Activated T-helper 17 cell treated with anti-CD3 and anti-CD28 coated beads, Interleukin-2, amount 50 U/mL, for 72 hours (primary cell): ENCODE results near the gene DGAT2. TPM values are rescaled to one million over a fixed set of nuclear protein-coding genes. Genes with fewer than 3 reads are reported as not detected.

Source experiments
- ATAC-seq: fragments of 150-1000 bp; cut with Tn5 transposase; replicated peaks from 2 replicates; pipeline ENCODE4 v1.10.0; 2021; ENCODE audit warnings: mild to moderate bottlenecking, moderate library complexity
- H3K27ac Mint-ChIP-seq: one replicate; pipeline ENCODE4 v1.8.0; 2022; ENCODE audit warnings: mixed read lengths
- H3K27me3 Mint-ChIP-seq: one replicate; pipeline ENCODE4 v1.8.0; 2022; ENCODE audit warnings: mixed read lengths
- H3K36me3 Mint-ChIP-seq: one replicate; pipeline ENCODE4 v1.8.0; 2022; ENCODE audit warnings: low read depth, mild to moderate bottlenecking, mixed read lengths
- H3K4me1 Mint-ChIP-seq: one replicate; pipeline ENCODE4 v1.8.0; 2022; ENCODE audit warnings: mixed read lengths
- H3K4me3 Mint-ChIP-seq: one replicate; pipeline ENCODE4 v1.8.0; 2022; ENCODE audit warnings: mild to moderate bottlenecking, mixed read lengths
- H3K9me3 Mint-ChIP-seq: one replicate; pipeline ENCODE4 v1.8.0; 2022; ENCODE audit warnings: mixed read lengths
- total RNA-seq, 2 donors: library from RNA; stranded (reverse); gene quantifications; one replicate each; pipeline ENCODE4 v1.2.3, GENCODE V29; 2022

Gene DGAT2
- total RNA-seq, 2 donors from 2014 or later, result 2.4 to 2.8 TPM

DNA sequence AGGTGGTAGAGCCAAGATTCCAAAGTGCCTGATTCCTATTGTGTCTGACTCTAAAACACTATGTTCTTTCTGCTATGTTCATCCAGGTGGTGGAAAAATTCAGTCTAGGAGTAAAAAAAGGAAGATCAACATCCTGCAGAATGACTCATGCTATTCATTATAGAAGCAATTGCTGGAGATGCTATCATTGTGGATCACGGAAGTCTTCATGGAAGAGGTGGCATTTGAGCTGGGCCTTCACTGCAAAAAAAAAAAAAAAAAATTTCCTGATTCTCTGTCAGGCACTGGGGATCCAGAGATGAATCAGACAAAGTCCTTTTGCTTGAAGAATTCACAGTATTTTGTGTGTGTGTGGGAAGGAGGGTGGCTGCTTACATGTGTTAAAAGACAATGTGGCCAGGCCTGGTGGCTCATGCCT lies 45.1 kb downstream of the DGAT2 start:
- ATAC-seq, result no peak
- Mint-ChIP-seq H3K36me3 (no peaks in the 10 kb centered on the region), H3K4me3 (no peak overlapping the region), H3K27ac (peak overlapping the region; percentile 16), H3K4me1 (no peaks in the 10 kb centered on the region), H3K27me3 (no peaks in the 10 kb centered on the region), H3K9me3 (no peaks in the 10 kb centered on the region)

DNA sequence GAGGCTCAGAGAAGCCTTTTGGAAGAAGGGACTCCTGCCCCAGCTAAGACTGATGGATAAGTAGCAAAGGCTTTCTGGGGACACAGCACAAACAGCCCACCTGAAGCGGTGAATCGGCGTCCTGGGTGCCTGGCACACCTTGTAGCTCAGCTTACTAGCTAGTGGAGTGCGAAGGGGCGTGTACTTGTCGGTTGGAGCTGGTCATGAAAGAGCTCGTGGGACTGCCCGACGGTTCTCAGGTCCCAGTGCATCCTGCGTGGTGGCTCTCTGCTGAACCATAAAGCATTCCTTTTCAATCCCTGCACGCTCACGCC lies 45.7 kb downstream of the DGAT2 start:
- Mint-ChIP-seq H3K36me3 (no peaks in the 10 kb centered on the region), H3K27ac (peak overlapping the region; percentile 93), H3K4me3 (no peak overlapping the region), H3K27me3 (no peaks in the 10 kb centered on the region), H3K4me1 (no peaks in the 10 kb centered on the region), H3K9me3 (no peaks in the 10 kb centered on the region)
- ATAC-seq, result peak; percentile 41

DNA sequence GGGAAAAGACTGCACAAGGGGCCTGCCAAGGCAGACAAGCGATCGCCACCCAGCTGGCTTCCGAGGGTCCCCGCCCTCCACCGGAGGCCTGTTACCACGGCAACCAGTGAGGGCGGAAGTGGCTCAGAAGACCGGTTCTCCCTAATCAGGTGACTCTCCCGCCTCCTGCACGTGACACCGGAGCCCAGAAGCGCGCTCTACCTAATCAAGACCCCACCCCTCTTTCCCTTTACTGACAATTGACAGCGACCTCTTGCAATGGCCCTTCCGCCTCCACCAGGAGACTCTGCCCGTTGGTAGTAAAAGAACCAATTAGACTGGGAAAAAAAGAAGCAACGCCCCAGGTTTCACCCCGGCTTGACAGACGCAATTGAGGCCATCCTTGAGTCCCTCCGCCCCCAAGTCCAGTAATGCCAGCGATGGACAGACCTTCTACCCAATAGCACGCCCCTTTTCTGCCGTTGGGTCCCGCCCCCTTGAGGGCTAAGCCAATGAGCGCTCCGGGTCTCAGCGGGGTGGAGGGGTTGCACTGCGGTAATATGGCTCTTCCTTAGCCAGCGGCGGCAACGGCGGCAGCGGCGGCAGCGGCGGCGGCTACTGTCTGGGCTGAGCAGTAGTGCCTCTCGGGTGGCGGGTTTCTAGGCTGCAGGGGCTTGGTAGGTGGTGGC lies 46.2 kb downstream of the DGAT2 start, which contains the start of gene UVRAG:
TSS of gene UVRAG (plus strand) at position 534 of the 668 bp plus-strand sequence. CDS start 198 bp downstream, outside the sequence.
- H3K4me1 Mint-ChIP-seq, result no peaks in the 10 kb centered on the region
- H3K4me3 Mint-ChIP-seq, result no peak within 1 kb of the TSS
- ATAC-seq, result peak; percentile 95
- H3K36me3 Mint-ChIP-seq, result no peaks in the 10 kb centered on the region
- no peaks in the 10 kb centered on the region for H3K9me3 Mint-ChIP-seq
- H3K27me3 Mint-ChIP-seq, result no peaks in the 10 kb centered on the region
- H3K27ac Mint-ChIP-seq, result peak within 1 kb of the TSS; percentile 93

DNA sequence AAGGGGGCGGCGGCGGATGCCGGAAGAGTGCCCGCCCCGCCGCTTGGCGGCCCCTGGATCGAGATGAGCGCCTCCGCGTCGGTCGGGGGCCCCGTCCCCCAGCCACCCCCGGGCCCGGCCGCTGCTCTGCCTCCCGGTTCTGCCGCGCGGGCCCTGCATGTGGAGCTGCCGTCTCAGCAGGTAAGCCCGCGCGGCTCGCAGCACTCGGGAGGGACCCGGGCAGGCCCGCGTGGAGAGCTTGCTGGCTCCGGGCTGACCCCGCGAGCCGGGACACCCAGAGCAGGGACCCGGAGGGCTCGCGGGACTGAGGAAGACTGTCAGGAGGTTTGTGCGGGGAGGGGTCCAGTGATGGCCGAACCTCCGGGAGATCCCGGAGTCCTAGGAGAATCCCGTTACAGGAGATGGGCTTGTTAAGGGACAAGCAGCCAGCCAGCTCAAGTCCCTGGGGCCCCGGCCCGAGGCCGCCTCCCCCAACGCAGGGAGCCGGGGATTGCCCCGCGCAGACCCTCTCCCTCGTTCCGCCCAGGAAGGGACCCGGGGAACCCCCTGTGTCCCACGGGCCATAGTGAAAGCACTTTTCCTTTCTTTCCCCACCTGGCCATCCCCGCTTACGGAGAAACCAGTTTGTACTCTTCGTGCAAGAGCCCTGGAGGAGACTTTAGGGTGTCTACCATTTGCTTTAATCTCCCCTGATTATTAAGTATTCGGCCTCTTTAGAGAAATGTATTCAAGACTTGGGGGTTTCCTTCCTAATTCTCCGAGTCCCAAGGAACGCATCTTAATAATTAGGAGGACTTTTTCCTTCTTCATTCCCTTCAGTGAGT lies 47.0 kb downstream of the DGAT2 start:
- peak overlapping the region; percentile 93 for H3K27ac Mint-ChIP-seq
- no peaks in the 10 kb centered on the region for H3K27me3 Mint-ChIP-seq
- ATAC-seq, result peak; percentile 38
- no peaks in the 10 kb centered on the region for H3K4me1 Mint-ChIP-seq
- H3K4me3 Mint-ChIP-seq, result no peak overlapping the region
- H3K9me3 Mint-ChIP-seq, result no peaks in the 10 kb centered on the region
- H3K36me3 Mint-ChIP-seq, result no peaks in the 10 kb centered on the region

DNA sequence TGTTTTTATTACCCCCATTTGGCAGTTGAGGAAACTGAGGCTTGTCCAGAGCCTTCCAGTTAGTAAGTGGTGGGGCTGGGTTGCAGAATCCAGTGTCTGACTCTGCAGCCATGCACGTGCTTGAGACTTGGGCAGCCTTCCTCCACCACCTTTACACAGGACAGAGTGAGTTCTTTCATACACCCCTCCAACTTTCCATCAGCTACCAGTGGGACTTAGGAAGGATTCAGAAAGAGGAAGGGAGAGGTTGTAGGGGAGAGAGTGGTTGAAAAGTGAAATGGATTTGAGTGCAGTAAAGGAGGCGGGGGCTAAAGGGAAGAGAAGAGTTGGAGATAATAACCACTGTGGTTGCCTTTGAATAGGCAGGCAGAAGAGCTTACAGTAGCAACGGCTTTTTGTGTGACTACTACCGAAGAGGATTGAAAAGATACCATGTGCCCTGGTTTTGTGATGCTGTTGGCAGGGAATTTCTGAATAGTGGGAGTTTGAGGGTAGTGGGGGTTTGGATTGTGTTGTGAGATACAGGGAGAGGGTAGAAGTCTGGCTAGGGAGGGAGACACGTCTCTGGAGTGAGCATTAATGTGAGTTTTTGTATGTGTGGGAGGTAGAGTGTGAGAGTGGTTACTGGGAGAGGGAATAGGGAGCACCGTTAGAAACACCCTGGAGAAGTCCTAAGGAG lies 48.1 kb downstream of the DGAT2 start:
- Mint-ChIP-seq H3K9me3 (no peaks in the 10 kb centered on the region), H3K27ac (no peak overlapping the region), H3K27me3 (no peaks in the 10 kb centered on the region), H3K36me3 (no peaks in the 10 kb centered on the region), H3K4me1 (no peaks in the 10 kb centered on the region), H3K4me3 (no peak overlapping the region)
- no peak for ATAC-seq

DNA sequence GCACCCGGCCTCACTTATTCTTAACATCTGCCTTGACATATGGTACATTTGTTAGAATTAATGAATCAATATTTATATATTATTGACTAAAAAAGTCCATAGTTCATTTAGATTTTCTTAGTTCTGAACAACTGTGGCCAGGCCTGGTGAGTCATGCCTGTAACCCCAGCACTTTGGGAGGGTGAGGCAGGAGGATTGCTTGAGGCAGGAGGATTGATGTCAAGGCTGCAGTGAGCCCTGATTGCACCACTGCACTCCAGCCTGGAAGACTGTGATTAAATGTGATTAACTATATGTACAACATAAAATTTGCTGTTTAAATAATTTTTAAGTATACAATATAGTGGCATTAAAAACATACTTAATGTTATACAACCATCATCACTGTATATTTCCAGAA lies 52.1 kb downstream of the DGAT2 start:
- Mint-ChIP-seq H3K27me3 (no peaks in the 10 kb centered on the region), H3K27ac (no peak overlapping the region), H3K9me3 (no peaks in the 10 kb centered on the region), H3K4me3 (no peak overlapping the region), H3K4me1 (peaks cover 5% of the 10 kb centered on the region), H3K36me3 (peaks cover 11% of the 10 kb centered on the region)
- no peak for ATAC-seq

DNA sequence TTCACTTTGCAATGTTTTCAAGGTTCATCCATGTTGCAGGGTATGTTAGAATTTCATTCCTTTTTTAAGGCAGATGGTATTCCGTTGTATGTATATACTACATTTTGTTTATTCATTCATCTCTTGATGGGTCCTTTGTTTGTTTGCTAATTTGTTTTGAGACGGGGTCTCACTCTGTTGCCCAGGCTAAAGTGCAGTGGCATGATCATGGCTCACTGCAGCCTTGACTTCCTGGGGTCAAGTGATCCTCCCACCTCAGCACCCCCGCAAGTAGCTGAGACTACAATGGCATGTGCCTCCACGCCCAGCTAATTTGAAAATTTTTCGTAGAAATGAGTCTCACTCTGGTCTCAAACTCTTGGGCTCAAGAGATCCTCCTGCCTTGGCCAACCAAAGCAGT lies 52.6 kb downstream of the DGAT2 start:
- no peaks in the 10 kb centered on the region for H3K27me3 Mint-ChIP-seq
- ATAC-seq, result no peak
- no peaks in the 10 kb centered on the region for H3K9me3 Mint-ChIP-seq
- H3K36me3 Mint-ChIP-seq, result peaks cover 17% of the 10 kb centered on the region
- H3K4me3 Mint-ChIP-seq, result no peak overlapping the region
- H3K27ac Mint-ChIP-seq, result no peak overlapping the region
- H3K4me1 Mint-ChIP-seq, result peaks cover 5% of the 10 kb centered on the region

DNA sequence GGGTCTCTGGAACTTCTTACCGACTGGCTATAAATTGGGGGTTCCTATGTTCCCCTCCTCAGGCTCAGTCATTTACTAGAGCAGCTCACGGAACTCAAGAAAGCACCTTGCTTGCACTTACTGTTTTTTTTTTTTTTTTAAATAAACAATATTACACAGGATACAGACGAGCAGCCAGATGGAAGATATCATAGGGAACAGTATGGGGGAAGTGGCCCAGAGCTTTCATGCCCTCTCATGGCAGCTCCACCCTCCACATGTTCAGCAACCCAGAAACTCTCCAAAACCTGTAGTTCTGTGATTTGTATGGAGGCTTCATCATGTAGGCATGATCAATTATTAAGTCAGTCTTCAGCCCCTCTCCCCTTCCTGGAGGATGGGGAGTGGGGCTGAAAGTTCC lies 54.0 kb downstream of the DGAT2 start:
- Mint-ChIP-seq H3K27ac (no peak overlapping the region), H3K4me1 (peaks cover 9% of the 10 kb centered on the region), H3K9me3 (no peaks in the 10 kb centered on the region), H3K4me3 (no peak overlapping the region), H3K36me3 (peaks cover 24% of the 10 kb centered on the region), H3K27me3 (no peaks in the 10 kb centered on the region)
- no peak for ATAC-seq

DNA sequence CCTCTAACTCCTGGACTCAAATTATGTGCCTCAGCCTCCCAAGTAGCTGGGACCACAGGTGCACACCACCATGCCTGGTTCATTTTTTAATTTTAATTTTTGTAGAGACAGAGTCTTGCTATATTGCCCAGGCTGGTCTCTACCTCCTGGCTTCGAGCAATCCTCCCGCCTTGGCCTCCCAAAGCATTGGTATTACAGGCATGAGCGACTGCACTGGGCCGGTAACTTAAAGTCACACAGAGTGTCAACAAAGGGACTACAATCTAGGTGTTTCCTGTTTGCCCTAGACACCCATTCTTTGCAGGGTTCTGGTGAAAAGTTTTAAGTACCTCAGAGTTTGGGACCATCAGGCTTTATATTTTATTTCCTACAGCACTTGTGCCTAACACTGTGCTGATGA lies 54.8 kb downstream of the DGAT2 start:
- H3K27ac Mint-ChIP-seq, result no peak overlapping the region
- H3K4me3 Mint-ChIP-seq, result no peak overlapping the region
- H3K9me3 Mint-ChIP-seq, result no peaks in the 10 kb centered on the region
- peaks cover 24% of the 10 kb centered on the region for H3K36me3 Mint-ChIP-seq
- H3K27me3 Mint-ChIP-seq, result no peaks in the 10 kb centered on the region
- no peak for ATAC-seq
- H3K4me1 Mint-ChIP-seq, result peaks cover 9% of the 10 kb centered on the region

DNA sequence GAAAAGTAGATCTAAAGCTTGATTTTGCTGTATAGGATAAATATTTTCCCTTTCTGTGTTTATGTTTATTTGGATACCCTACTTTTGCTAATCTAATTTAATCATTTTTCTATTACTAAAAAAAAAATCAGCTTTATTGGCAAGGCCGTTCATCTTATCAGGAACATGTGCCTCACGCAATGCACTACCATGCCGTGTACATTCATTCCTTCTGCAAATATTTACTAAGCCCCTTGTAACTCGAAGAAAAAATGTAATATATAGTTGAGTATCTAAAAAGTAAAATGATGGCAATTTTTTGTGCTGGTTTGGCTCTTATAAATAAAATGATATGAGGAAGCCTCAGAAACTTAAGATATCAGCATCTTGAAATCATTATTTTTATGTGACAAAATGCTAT lies 55.4 kb downstream of the DGAT2 start:
- Mint-ChIP-seq H3K36me3 (peaks cover 24% of the 10 kb centered on the region), H3K27me3 (no peaks in the 10 kb centered on the region), H3K4me3 (peak overlapping the region; percentile 36), H3K4me1 (peaks cover 9% of the 10 kb centered on the region), H3K9me3 (no peaks in the 10 kb centered on the region), H3K27ac (peak overlapping the region; percentile 58)
- no peak for ATAC-seq

DNA sequence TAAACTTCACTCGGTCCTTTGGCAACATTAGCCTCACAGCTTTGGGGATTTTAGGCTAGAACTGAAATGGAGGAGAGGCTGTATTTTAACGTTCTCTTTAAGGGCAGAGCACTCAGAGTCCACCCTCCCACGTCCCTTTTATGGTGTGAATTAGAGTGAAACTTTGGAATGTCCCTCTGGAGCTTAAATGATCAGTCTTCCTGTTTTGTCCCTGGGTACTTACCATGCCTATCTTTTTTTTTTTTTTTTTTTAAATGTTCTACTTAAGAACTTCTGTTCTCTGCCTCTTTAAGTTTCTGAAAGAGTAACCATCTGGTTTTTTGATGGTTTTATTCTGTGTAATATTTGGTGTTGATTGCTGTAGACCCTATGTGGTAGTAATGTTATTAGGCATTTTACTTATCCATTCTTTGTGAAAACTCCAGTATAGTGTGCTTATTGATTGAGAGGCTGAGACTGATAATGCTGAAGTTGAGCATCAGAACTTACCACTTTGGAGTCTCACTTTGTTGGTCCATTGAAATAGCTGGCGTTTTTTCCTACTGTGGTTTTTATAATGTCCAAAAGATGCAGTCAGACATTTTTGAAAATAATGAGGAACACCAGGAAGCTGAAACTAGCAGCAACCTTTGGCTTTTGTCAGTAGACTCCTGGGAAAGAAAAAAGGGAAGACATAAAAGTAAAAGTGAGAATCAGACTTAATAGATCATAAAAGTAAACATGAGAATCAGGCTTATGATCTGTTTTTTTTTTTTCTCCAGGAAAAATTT lies 58.1 kb downstream of the DGAT2 start:
- H3K36me3 Mint-ChIP-seq, result peaks cover 30% of the 10 kb centered on the region
- H3K9me3 Mint-ChIP-seq, result no peaks in the 10 kb centered on the region
- no peaks in the 10 kb centered on the region for H3K27me3 Mint-ChIP-seq
- no peak for ATAC-seq
- H3K4me1 Mint-ChIP-seq, result peaks cover 14% of the 10 kb centered on the region
- peak overlapping the region; percentile 39 for H3K27ac Mint-ChIP-seq
- no peak overlapping the region for H3K4me3 Mint-ChIP-seq

DNA sequence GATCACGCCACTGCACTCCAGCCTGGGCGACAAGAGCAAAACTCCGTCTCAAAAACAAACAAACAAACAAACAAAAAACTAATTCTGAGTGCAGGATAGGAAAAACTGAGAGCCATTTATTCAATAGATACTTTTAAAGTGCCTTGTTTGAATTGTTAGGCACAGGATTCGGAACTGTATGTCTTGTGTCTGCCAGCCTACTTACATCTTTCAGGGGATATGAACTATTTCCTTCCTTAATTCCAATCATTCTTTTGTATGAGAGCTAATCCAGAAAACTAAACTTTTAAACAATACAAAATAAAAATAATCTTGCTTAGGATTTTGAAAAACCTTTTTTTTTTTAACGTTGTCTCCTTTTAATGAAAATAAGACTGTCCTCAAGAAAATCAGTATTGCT lies 59.0 kb downstream of the DGAT2 start:
- Mint-ChIP-seq H3K4me3 (no peak overlapping the region), H3K36me3 (peaks cover 30% of the 10 kb centered on the region), H3K27me3 (no peaks in the 10 kb centered on the region), H3K27ac (no peak overlapping the region), H3K9me3 (no peaks in the 10 kb centered on the region), H3K4me1 (peaks cover 10% of the 10 kb centered on the region)
- no peak for ATAC-seq

DNA sequence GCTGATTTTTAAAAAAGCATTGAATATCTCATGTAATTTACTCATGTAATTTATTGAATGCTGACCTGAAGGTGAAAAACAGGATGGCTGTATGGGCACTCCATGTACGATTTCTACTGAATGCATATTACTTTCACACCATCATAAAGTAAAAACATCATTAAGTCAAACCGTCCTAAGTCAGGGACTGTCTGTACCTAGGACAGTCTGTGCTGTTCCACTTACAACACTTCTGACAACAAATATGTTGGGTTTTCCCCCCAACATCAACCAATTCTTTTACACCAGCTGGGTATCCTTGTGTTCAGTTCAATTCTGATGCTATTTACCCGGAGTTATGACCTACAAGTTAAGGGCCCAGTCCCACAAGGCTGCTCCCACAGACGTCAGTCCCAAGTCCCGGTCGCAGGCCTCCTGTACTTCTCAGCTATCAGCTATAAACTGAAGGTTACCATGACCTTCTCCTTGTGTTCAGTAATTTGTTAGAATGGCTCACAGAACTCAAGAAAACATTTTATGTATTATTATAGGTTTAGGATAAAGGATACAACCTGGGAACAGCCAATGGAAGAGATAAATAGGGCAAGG lies 63.4 kb downstream of the DGAT2 start:
- H3K27ac Mint-ChIP-seq, result no peak overlapping the region
- H3K4me3 Mint-ChIP-seq, result no peak overlapping the region
- peaks cover 5% of the 10 kb centered on the region for H3K4me1 Mint-ChIP-seq
- peaks cover 6% of the 10 kb centered on the region for H3K36me3 Mint-ChIP-seq
- no peak for ATAC-seq
- H3K9me3 Mint-ChIP-seq, result no peaks in the 10 kb centered on the region
- no peaks in the 10 kb centered on the region for H3K27me3 Mint-ChIP-seq

DNA sequence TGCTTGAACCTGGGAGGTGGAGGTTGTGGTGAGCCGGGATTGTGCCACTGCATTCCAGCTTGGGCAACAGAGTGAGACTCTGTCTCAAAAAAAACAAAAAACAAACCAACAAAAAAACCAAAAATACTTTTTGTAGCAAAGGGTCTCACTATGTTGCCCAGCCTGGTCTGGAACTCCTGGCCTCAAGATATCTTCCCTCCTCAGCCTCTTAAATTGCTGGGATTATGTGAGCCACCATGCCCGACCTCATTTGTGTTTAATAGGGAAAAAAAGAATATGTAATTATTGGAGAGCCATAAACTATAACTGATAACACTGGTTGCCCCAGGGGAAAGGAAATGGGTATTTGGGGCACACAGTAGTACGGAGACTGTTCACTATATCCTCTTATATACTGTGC lies 66.2 kb downstream of the DGAT2 start:
- peaks cover 12% of the 10 kb centered on the region for H3K36me3 Mint-ChIP-seq
- no peaks in the 10 kb centered on the region for H3K9me3 Mint-ChIP-seq
- no peak overlapping the region for H3K27ac Mint-ChIP-seq
- H3K4me3 Mint-ChIP-seq, result no peak overlapping the region
- peaks cover 10% of the 10 kb centered on the region for H3K4me1 Mint-ChIP-seq
- ATAC-seq, result no peak
- no peaks in the 10 kb centered on the region for H3K27me3 Mint-ChIP-seq
